ENCODE results near the gene DUSP8. TPM values are rescaled to one million over a fixed set of nuclear protein-coding genes. Genes with fewer than 3 reads are reported as not detected.

Gene DUSP8
- total RNA-seq, 1 experiment from 2014 or later: 3.5 TPM

DNA sequence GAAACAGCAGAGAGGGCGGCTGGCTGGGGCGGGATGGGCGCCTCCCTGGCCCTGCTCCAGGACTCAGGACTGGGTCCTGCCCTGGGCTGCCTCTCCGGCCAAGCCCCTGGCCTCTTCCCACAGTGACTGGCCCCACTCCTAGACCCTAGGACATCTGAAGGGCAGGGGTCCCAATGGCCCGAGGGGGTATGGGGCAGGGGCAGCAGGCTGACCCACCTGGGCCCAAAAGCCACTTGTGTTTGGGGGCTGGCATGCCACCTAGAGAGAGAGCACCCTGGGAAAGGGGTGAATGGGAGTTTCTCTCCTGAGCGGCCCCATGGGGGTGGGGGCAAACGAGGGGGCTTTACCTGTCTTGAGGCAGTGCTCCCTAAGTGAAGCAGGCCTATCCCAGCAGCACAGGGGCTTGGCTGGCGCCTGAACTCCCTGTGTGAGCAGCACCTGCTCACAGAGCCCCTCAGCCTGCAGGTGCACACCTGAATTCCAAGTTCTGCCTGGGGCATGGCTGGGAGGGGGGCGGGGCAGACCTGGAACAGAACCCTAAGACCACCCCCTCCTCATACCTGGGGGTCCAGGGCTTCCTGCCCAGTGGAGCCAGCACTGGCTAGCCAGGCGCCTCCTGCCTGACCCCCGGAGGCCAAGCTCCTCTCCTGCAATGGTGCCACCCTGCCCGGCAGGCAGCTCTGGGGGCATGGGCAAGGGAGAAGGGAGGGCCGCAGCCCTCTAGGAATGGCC is 16.9 kb downstream of the DUSP8 start:
- DNase-seq (ENCODE audit: low read depth): no peak

DNA sequence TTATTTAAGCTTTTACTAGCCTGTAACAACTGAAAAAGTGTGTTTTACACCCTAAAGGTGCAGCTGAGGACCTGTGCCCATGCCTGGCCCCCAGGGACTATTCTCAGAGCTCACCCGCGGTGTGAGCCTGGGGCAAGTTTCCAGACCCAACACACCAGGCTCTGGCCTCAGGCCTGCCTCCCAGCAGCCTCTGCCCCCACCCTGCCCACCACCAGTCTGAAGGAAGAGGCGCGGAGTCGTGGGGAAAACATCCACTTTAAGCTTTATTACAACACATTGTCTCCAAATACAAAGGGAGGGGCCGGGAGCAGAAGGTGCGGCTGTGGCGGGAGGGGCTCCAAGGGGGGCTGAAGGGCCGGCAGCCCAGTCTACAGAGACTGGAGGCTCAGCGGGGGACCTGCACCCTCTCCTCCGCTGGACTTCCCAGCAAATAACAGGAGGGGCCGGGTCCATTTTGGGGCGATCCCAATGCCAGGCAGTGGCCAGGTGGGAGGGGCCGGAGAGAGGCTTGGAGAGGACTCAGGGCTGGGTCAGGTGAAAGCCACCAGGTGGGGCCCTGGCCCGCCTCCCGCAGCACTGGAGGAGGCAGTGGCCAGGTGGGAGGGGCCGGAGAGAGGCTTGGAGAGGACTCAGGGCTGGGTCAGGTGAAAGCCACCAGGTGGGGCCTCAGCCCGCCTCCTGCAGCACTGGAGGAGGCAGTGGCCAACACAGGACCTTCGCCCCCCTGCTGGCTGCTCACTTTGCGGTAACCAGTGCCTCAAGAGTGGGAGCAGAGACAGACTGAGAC is 18.1 kb downstream of the DUSP8 start:
- DNase-seq (ENCODE audit: low read depth): no peak

DNA sequence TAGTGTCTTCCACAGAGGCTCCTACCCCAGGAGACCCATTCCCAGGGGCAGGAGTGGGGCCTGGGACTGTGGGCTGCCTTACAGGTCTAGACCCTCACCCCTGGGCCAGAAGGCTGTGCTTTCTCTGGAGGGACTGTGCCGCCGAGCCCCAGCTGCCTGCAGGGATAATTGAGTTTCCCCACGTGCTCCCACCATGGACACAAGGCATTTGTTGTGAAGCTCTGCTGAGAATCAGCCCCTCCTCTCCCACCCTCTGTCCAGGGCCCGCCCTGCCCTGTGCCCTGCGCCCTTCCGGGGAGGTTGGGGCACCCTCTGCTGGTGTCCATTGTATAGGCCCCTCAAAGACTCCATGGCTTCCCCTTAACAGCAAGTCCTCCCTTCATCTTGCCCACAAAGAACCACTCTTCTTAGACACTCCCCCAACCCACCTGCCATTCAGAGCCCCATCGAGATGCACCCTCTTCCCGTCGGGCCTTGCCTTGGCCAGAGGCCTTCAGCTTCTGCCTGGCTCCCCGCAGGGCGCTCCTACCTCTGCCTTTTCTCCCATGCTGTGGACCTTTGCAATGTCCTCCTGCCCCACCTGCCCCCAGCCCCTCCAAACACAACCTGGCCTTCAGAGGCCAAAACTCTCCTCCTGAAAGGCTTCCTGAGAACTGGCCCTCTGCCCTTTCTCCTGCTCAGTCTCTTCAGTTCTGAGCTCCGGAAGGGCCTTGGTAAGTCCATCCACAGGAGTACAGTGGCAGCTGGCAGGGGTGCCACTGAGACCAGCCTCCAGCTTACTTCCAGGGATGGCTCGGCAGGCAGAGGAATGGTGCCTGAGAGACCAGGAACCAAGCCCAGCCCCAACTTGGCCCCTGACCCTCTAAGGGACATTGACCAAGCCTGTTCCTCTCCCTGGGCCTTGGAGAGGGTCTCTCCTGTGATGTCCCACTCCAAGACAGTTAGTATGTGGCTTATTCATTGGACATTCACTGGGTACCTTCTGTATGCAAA is 22.4 kb downstream of the DUSP8 start:
- DNase-seq (ENCODE audit: low read depth): no peak

DNA sequence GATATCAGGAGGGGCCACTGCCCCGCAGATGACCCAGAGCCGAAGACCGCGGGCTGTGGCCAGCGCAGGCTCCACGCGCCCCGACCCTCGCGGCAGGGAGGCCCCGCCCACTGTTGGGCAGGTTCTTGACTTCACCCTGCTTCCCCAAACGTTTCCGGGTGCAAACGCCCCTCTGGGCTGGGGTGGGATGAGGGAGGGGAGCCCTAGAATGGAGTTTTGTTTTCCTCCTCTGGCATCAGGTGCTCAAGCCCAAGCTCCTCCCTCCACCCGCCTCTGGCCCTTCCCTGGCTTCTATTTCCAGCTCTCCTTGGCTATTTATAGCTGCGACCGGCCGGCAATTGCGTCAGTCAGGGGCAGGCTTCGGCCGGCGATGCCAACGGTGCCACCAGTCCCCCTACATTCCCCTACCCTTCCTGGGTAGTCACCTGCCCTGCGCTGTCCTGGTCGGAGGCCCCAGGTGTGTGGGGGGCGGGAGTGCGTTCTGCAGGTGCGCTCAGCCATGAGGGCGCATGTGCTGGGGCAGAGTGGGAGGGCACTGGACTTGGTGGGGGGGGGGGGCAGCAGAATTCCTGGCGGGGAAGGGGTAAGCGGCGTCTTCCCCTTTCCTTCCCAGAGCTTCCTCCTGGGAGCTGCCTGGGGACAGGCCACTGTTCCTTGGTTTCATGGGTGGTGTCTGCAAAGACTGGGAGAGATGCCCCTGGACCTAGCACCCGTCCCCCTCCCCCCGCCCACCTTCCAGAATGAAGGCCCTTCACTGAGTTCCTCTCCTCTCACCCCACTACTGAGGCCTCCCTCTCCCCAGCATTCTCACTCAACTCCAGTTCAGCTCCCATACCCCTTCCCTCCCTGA is 23.6 kb downstream of the DUSP8 start:
- peak; percentile 74 for DNase-seq (ENCODE audit: low read depth)

DNA sequence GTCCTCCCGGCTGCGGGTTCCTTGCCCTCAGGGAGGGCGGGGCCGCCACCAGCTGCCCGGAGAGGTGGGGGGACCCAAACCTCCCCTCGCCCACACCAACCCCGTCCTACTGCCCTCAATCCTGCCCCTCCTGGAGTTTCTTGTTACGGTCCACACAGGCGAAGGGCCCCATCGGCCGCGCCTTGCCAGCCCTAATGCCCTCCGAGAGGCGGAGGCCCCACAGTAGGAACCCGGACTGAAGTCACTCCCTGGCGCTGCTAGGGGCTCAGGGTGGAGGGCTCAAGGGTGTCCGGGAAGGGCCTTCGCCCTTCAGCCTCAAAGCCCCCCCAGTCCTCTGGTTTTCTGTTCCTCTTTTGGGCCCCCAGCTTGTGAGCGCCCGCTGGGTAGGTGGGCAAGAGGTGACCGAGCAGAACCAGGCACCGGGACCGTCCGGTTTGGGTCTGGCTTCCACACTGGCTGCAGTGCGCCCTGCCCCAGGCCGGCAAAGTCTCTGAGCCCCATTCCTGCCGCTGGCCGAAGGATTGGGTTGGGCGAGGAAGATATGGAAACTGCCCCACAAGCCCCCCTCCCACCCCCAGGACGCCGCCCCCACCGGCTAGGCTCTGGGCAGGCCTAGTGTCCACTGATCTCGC is 24.5 kb downstream of the DUSP8 start:
- DNase-seq (ENCODE audit: low read depth): no peak

DNA sequence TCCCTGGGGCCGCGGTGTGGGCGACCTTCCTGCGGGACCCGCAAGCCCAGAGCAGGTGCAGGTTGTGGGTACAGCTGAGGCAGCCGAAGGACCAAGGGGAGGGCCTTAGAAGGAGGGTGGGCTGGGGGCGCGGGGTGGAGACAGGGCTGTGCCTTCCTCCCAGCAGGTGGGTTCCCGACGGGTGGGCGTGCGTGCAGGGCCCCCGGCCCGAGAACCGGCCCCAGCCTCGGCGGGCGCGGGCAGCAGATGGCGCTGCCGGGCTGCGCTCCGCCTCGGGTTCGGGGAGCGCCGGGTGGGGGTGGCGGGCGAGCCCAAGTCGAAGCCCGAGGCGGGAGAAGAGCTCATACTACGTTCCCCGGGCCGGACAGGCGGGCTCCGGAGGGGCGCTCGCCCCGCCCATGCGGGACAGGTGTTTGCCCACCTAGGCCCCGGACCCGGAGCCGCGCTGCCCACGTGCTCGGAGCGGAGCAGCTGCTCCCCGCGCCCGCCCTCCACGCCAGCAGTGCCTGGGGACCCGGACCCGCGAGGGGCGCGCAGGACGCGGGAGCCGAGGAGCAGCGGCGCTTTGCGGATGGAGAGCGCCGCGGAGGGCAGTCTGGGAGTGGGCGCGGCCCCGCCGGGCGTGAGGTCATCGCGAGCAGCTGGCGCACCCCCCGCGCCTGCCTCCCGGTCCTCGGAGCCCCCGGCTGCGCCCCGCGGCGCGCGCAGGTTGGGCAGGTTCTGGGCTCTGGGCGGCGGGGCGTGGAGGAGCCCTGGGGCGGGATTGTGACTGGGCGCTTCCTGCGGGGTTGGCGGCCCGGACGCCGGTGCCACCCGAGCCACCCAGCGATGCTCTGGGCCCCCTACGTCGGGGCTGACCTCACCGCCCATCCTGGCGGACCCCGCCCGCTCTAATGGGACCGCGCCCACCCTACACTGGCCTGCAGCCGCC is 25.3 kb downstream of the DUSP8 start:
- DNase-seq (ENCODE audit: low read depth): peak; percentile 49

DNA sequence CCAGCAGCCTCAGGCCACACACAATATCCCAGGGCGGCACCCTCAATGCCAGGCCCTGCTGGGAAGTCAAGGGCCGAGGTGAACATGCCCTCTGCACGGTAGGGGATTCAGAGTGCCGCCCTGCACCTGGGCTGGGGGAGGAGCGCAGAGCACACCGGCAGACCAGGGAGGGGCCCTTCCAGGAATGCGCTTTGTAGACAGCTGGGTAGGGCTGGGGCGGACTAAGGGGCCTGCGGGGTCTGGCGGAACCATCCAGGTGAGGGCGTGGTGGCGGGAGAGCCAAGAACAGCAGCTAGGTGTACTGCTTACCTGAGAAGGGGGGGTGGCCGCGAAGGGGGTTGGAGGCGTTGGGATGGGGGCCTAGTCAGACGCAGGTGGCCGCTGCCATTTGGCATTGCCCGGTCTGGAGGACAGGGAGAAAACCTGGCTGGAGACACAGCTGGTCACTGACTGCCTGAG is 26.0 kb downstream of the DUSP8 start:
- DNase-seq (ENCODE audit: low read depth): no peak

DNA sequence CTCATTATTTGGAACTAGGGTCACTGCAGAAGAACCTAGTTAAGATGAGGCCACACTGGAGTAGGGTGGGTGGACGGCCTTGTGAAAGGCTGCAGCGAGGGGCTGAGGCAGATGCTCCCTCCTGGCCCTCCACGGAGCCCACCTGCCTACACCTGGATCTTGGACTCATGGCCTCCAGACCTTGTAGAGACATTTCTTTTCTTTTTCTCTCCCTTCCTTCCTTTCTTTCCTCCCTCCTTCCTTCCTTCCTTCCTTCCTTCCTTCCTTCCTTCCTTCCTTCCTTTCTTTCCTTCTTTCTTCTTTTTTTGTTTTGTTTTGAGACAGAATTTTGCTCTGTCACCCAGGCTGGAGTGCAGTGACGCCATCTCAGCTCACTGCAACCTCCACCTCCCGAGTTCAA is 26.6 kb downstream of the DUSP8 start:
- no peak for DNase-seq (ENCODE audit: low read depth)

DNA sequence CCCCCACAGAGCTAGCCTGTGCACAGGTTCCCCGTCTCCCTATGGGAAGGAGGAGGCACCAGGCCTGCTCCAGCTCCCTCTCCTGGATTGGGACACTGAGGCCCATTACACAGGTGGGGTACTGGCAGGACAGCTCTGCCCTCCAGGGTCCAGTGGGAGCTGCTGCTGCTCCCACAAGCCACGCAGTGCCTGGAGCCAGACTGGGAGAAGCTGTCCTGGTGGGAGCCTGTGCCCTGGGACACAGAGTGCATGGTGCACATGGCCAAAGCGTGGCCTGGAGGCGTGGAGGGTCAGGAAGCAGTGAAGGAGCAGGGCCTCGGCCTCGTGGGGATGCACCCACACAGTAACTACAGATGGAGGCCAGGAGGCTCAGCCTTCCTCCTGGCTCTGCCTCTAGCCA is 27.5 kb downstream of the DUSP8 start:
- DNase-seq (ENCODE audit: low read depth): no peak

DNA sequence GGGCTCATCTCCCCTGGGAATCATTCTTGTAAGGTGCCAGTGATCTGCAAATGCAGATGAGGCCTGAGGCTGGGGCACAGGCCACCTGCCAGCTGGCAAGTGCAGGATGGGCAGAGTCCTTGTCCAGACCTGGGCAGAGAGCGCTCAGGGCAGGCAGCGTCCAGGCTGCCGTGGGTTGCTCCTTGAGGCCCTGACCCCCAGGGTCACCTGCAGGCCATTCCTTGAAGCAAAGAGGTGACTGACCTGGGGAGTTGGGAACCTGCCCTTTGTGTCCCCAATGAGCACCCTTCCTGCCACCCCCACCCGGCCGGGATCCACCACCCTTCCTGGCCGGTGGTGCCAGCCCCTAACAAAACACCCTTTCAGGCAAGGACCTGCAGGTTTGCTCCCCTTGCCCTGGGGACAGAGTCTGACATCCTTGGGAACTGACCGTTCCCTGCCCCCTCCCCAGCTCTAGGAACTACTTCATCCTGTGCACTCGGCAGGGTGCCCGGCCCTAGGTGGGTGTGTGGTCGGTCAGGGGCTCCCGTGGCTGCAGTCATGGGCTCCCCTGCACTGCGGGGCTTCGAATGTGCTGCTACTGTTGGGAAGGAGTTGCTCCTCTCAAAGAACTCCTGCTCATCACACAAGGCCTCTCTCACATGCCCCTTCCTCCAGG is 28.3 kb downstream of the DUSP8 start:
- DNase-seq (ENCODE audit: low read depth): no peak

DNA sequence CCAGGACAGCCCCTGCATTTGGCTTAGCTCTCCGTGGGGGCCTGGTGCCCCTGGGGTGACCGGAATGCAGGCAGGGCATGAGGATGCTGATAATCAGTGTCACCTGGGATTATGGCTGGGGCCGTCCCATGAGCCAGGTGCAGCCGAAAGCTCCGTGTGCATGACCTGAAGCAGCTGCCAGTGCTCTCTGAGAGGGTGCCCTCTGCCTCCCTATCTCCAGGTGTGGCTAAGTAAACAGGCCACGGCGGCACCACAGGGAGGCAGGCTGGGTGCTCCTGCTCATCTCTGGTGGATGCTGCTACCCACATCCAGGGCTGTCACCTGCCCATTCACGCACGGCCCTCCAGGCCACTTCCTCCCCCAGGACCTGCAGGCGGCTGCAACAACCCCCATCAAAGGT is 29.8 kb downstream of the DUSP8 start:
- DNase-seq (ENCODE audit: low read depth): no peak

DNA sequence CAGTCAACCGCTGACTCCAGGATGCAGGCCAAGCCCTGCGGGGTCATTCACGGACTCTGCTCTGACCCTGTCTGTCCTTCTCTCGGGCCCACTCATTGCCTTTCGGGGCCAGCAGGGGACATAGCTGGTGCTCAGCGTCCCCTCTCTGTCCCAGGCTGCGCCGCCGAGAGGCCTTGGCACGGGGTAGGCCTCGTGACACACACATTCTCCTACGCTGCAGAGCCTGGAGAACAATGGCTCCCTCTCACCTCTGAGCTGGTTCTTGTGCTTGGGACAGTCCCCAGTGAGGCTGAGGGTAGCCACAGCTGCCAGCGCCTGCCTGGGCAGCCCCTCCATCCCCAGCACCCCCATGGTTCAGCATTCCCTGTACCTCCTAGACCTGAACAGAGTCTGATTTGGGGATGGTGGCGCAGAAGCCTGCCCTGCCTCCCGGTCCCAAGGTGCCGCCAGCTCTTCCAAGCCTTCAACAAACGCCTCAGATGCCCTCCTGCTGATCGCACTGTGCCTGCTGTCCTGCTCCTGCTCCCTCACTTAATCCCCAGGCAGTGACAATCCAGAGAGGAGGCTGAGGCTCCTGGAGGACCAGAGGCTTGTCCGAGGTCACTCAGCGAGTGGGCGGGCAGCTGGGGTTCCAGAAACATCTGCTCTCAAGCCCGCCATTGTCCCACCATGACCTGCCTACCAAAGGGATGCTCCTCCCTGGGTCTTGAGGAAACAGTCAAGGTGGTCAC is 30.4 kb downstream of the DUSP8 start:
- DNase-seq (ENCODE audit: low read depth): no peak

DNA sequence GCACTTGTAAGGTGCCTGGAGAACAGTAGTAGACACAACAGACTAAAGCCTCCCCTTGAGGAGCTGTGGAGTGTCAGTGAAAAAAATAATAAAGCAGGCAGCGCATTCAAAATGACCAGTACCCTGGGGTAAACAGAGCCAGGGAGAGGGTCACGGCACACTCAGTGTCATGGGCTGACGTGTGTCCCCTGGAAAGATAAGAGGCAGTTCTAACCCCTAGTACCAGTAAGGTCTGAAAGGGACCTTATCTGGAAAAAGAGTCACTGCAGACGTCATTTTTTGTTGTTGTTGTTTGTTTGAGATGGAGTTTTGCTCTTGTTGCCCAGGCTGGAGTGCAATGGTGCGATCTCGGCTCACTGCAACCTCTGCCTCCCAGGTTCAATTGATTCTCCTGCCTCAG is 32.0 kb downstream of the DUSP8 start:
- DNase-seq (ENCODE audit: low read depth): no peak

DNA sequence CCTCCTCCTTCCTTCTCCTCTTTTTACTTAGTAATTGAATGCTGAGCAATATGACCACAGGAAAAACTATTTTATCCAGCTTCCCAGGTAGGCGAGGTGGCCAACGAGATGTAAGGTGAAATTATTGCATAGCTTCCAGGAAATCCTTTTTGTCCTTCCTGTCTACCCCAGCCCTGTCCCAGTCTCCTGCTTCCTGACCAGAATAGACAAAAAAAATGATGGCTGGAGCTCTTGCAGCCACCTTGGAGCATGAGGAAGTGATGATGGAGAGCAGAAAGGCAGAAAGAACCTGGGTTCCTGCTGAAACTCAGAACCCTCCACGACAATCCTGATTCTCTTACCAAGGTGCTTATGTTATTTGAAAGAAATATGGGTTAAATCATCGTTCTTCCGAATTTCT is 33.9 kb downstream of the DUSP8 start:
- no peak for DNase-seq (ENCODE audit: low read depth)

DNA sequence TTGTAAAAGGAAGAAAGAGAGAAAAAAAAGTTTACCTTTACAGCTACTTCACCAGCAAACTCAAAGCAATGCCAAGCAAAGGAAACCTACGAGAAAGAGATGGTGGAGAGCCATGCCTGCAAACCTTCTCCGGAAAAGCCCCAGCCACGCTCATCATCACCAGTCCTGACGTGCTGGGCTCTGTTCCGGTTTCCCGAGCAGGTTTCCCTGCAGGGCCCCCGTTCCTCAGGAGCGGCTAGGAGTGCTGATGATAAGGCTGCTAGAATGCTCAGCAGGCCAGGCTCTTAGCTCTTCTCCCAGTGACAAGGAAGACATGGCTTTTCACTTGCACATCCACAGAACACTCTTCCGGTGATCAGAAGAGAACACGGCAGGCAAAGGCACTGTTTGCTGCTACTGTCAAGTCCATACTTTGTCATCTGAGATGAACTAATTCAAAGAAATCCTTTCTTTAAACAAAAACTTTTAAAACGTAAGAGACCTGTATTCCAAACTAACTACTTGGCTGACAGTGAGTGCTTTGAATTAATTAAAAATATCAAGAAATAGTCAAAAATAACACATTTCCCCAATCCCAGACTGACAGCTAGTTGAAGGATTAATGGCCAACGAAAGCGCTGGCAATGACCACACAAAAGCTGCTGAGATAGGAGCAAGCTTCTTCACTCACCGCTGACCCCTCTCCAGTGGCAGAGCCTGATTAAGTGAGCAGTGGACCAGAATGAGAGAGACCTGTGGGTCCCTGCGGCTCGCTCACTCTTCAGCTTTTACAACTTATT is 35.8 kb downstream of the DUSP8 start:
- no peak for DNase-seq (ENCODE audit: low read depth)

DNA sequence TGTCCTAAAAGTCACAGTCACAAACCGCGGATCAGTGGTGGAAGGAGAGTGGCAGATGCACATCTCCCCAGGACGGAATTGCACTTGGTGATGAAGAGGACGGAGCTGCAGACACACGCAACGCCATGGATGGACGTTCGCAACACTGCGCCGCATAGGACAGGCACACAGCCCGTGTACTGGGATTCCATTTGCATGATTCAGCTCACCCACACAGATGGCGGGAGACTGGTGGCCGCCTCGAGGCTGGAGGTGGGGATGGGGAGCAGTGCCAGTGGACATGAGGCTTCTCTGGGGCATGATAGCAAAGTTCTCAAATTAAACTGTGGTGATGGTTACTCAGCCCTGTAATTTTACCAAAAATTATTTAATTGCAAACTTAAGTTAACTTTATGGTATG is 37.4 kb downstream of the DUSP8 start:
- peak; percentile 60 for DNase-seq (ENCODE audit: low read depth)

DNA sequence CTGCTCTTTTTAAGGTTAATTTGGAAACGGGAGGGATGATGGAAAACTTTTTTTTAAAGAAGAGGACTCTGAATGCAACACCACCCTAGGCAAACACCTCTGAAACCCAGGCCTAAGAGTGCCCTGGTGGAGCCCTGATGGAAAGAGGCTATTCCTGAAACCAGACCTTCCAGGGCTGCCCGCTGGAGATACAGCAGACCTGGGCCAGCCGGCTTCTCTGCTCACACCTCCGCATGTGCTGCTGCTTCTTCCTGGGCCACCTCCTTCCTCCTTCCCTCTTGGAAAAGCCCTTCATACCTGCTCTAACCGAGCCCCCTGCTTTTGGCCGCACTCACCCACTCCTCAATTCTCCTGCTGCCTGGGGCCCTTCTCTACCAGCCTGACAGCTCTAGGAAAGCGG is 37.9 kb downstream of the DUSP8 start:
- DNase-seq (ENCODE audit: low read depth): no peak

DNA sequence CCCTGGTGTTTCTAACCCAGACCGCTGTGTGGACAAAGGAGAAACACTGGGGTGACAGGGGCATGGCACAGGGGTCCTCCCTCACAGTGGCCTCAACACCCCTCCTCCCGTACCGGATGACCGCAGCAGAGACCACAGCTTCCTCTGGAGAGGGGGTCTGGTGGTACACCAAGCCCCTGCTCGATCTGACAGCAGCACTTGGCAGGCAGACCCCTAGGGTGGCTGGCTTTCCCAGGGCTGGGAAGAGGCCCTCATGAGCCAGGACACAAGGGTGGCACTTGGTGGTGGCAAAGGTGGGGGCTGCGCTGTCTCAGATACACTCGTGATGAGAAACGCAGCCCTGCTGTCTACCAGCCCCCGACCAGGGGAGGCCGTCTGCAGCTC is 38.7 kb downstream of the DUSP8 start:
- DNase-seq (ENCODE audit: low read depth): no peak

Measured in M059J (cell line).